Suprapubic skin (tissue), 4 donors: Measurements from ENCODE around the gene XPC. TPM values are rescaled to one million over a fixed set of nuclear protein-coding genes. Genes with fewer than 3 reads are reported as not detected.

Source experiments
- DNase-seq, 2 donors: peaks; one replicate each; pipeline ENCODE4 v3.0.0-alpha.2; 2019; ENCODE audit warnings: low spot score in 2 of 2
- H3K27ac ChIP-seq: fragments of 200-600 bp; sonication (generic); one replicate; pipeline ENCODE4 v1.5.1; 2019
- H3K27me3 ChIP-seq: fragments of 200-600 bp; sonication (generic); one replicate; pipeline ENCODE4 v1.5.1; 2019
- H3K36me3 ChIP-seq: fragments of 200-600 bp; sonication (generic); one replicate; pipeline ENCODE4 v1.5.1; 2019
- H3K4me1 ChIP-seq: fragments of 200-600 bp; sonication (generic); one replicate; pipeline ENCODE4 v1.5.1; 2019
- H3K4me3 ChIP-seq: fragments of 200-600 bp; sonication (generic); one replicate; pipeline ENCODE4 v1.5.1; 2019; ENCODE audit warnings: mild to moderate bottlenecking
- H3K9me3 ChIP-seq: fragments of 200-600 bp; sonication (generic); one replicate; pipeline ENCODE4 v1.5.1; 2019
- CTCF ChIP-seq, 2 donors: fragments of 200-600 bp in 1 of 2; fragments of 450-650 bp in 1 of 2; sonication (generic) in 1 of 2; IDR thresholded peaks; one replicate each; pipeline ENCODE4 v1.5.1; 2016 to 2019; ENCODE audit warnings: antibody characterized with exemption in 2 of 2, mild to moderate bottlenecking in 1 of 2, moderate library complexity in 1 of 2
- EP300 ChIP-seq: sonication (generic); formaldehyde crosslinking; IDR thresholded peaks from one replicate; pipeline ENCODE4 v1.6.1; 2017; ENCODE audit warnings: antibody characterized with exemption
- POLR2A ChIP-seq, 2 donors: fragments of 450-650 bp; IDR thresholded peaks; one replicate each; pipeline ENCODE4 v1.6.1; 2017; ENCODE audit warnings: antibody characterized with exemption in 2 of 2, mild to moderate bottlenecking in 2 of 2, moderate library complexity in 2 of 2
- POLR2AphosphoS5 ChIP-seq, 3 donors: sonication (generic); formaldehyde crosslinking; IDR thresholded peaks; one replicate each; pipeline ENCODE4 v1.6.1; 2017; ENCODE audit warnings: antibody characterized with exemption in 3 of 3
- WGBS: methylation state at CpG from one replicate; pipeline ENCODE4 v1.1.5; 2018; 5-methylcytosine and 5-hydroxymethylcytosine counted together
- total RNA-seq, 4 donors: library from RNA; depleted of rRNA; stranded (reverse); fragments of >200 nt; gene quantifications; one replicate each; pipeline ENCODE4 v1.1.0, GENCODE V29; 2016

The XPC gene
- total RNA-seq, 4 donors from 2014 or later = 49.7 to 176 (median 66.4) TPM

GRCh38 chr3:14154276-14154675 lies 24.1 kb downstream of the XPC start:
- Histone ChIP-seq H3K27ac (no peak overlapping the region), H3K4me3 (no peak overlapping the region), H3K36me3 (peaks cover 84% of the 10 kb centered on the region), H3K9me3 (no peaks in the 10 kb centered on the region), H3K4me1 (no peaks in the 10 kb centered on the region), H3K27me3 (no peaks in the 10 kb centered on the region)
- no peak for TF ChIP-seq CTCF (IDR thresholded peaks at IDR 0.05)
- 84% methylated on average over 5 of the region's 5 CpGs for WGBS
- DNase-seq = no peak

DNA sequence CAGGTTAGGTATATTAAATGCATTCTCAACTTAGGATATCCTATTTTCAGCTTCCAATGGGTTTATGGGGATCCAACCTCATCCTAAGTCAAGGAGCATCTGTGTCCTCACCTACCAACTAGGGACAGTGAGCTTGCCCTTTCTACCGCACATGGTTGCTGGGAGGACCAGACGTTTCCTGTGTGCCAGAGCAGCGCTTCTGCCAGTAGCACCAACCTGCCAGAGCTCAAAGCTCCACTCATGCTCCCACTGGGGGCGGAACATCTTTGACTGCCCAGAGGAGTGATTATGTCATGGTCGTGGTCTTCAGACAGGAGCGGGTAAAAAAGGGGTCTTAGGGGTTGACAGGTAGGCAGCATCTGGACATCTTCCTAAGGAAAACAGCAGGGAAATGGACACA lies 24.7 kb downstream of the XPC start:
- H3K36me3 ChIP-seq = peaks cover 80% of the 10 kb centered on the region

GRCh38 chr3:14152963-14153355 lies 25.4 kb downstream of the XPC start:
- TF ChIP-seq CTCF (IDR thresholded peaks at IDR 0.05) (no peak), EP300 (no peak), POLR2A (IDR thresholded peaks at IDR 0.05) (no peak), POLR2AphosphoS5 (IDR thresholded peaks at IDR 0.05) (no peak)
- Histone ChIP-seq H3K36me3 (peaks cover 80% of the 10 kb centered on the region), H3K4me3 (no peak overlapping the region), H3K9me3 (no peaks in the 10 kb centered on the region), H3K27ac (no peak overlapping the region), H3K4me1 (no peaks in the 10 kb centered on the region), H3K27me3 (no peaks in the 10 kb centered on the region)
- 67% methylated on average over 4 of the region's 4 CpGs for WGBS
- no peak for DNase-seq

More for the DNA sequence above, 24.7 kb downstream of the XPC start:
- peak in 1 of 2 donors; percentile 52 for DNase-seq
- 89% methylated on average over 6 of the region's 6 CpGs for WGBS
- Histone ChIP-seq H3K27ac (no peak overlapping the region), H3K4me3 (no peak overlapping the region), H3K27me3 (no peaks in the 10 kb centered on the region), H3K4me1 (no peaks in the 10 kb centered on the region), H3K9me3 (no peaks in the 10 kb centered on the region)
- TF ChIP-seq CTCF (IDR thresholded peaks at IDR 0.05) (no peak), POLR2AphosphoS5 (IDR thresholded peaks at IDR 0.05) (no peak), POLR2A (IDR thresholded peaks at IDR 0.05) (no peak), EP300 (no peak)

GRCh38 chr3:14152233-14152962 lies 26.0 kb downstream of the XPC start:
- DNase-seq = no peak
- Histone ChIP-seq H3K9me3 (no peaks in the 10 kb centered on the region), H3K27ac (no peak overlapping the region), H3K27me3 (no peaks in the 10 kb centered on the region), H3K36me3 (peaks cover 80% of the 10 kb centered on the region), H3K4me3 (no peak overlapping the region), H3K4me1 (no peaks in the 10 kb centered on the region)
- no peak for TF ChIP-seq POLR2A (IDR thresholded peaks at IDR 0.05)
- TF ChIP-seq EP300 = no peak
- TF ChIP-seq CTCF (IDR thresholded peaks at IDR 0.05) = no peak
- no peak for TF ChIP-seq POLR2AphosphoS5 (IDR thresholded peaks at IDR 0.05)
- 86% methylated on average over 11 of the region's 11 CpGs for WGBS

GRCh38 chr3:14151471-14152083 lies 26.8 kb downstream of the XPC start:
- TF ChIP-seq POLR2A (IDR thresholded peaks at IDR 0.05) (no peak), POLR2AphosphoS5 (IDR thresholded peaks at IDR 0.05) (no peak), EP300 (no peak), CTCF (IDR thresholded peaks at IDR 0.05) (no peak)
- no peak for DNase-seq
- H3K36me3 ChIP-seq = peaks cover 79% of the 10 kb centered on the region

More at GRCh38 chr3:14151471-14152083, 26.8 kb downstream of the XPC start:
- H3K27ac ChIP-seq = no peak overlapping the region
- no peaks in the 10 kb centered on the region for H3K4me1 ChIP-seq
- H3K4me3 ChIP-seq = no peak overlapping the region
- H3K9me3 ChIP-seq = no peaks in the 10 kb centered on the region
- WGBS = 89% methylated on average over 12 of the region's 12 CpGs
- no peaks in the 10 kb centered on the region for H3K27me3 ChIP-seq
